VCaP (cell line): ENCODE data around the gene HKDC1.

Source experiments
- H3K27ac ChIP-seq: fragments of 450-650 bp; 2 replicates; pipeline ENCODE4 v1.5.1; 2017
- CTCF ChIP-seq: fragments of 450-650 bp; conservative IDR thresholded peaks from 2 replicates; pipeline ENCODE4 v1.5.1; 2017; ENCODE audit warnings: mild to moderate bottlenecking, moderate library complexity

The HKDC1 gene

DNA sequence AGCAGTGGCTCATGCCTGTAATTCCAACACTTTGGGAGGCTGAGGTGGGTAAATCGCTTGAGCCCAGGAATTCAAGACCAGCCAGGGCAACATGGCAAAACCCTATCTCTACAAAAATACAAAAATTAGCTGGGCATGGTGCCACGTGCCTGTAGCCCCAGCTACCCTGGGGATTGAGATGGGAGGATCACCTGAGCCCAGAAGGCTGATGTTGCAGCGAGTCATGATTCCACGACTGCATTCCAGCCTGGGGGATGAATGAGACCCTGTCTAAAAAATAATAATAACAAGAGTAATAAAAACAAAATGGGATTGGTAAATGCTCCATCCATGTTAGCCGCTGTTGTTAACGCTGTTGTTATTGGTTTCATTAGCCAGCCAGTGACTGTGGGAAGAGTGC, 1.3 kb upstream of the HKDC1 start:
- no peak for TF ChIP-seq CTCF
- no peak overlapping the region for H3K27ac ChIP-seq

DNA sequence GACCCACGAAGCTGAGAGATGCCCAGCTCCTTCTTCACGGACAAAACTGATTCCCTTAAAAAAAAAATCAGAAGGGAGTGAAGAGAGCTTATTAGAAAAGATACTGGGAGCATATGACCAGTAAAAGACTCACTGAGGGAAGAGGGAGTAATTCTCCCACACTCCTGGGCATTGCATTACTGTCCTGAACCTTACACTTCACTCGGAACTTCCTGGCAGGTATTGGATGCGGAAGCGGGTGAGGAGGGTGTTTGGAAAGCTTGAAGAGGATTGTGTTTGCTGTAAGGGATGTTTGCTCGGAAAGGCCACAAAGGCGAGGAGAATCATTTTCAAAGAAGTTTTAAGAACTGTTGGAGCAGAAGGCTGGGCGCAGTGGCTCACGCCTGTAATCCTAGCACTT, 375 bp downstream of the HKDC1 start:
- H3K27ac ChIP-seq = no peak overlapping the region
- no peak for TF ChIP-seq CTCF

DNA sequence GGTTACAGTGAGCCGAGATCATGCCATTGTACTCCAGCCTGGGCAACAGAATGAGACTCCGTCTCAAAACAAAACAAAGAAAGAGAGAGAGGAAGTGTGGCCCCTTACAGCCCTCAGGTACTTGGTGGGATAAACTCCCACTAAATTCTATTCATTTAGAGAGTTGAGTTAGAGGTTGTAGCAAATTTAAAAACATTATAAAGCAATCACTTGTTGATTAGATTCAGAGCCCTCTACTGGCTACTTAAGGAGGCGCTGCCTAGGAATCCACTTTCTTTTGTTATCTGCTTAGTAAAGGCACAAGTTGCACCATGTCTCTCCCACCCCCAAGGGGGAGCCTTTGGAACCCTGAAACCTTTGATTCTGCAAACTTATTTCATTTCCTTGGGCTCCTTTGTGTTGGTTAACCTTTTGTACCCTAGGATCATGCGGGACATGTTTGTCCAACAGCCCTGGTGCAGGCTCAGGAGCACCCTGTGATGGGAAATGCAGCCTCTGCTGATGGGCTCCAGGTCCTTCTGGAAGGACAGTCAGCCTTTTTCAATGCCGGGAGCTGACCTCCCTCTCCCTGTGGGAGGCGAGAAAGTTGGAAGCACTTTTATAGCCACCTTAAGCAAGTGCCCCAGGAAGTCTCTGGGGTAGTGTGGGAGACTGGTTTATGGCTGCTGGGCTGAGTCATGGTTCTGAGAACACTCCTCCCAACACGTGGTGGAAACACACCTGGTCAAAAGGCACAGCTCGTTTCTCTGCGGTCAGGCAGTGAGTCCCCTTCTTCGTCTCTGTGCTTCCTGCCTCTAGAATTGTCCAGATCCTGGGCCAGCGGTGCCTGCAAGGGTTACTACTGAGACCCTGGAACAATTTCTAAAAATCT, 2.3 kb downstream of the HKDC1 start:
- H3K27ac ChIP-seq = peak overlapping the region; percentile 51
- peak; percentile 87 for TF ChIP-seq CTCF

GRCh38 chr10:69223028-69223342, 2.9 kb downstream of the HKDC1 start:
- no peak for TF ChIP-seq CTCF
- peak overlapping the region; percentile 51 for H3K27ac ChIP-seq

- no peak overlapping the region for H3K27ac ChIP-seq
- TF ChIP-seq CTCF = no peak
These were observed 4.9 kb downstream of the HKDC1 start for GRCh38 chr10:69224862-69225657.

GRCh38 chr10:69225681-69226080, 5.5 kb downstream of the HKDC1 start:
- no peak for TF ChIP-seq CTCF
- H3K27ac ChIP-seq = no peak overlapping the region

GRCh38 chr10:69226919-69227450, 6.9 kb downstream of the HKDC1 start:
- no peak overlapping the region for H3K27ac ChIP-seq
- TF ChIP-seq CTCF = no peak
